ENCODE results near the gene EML4.

- TF ChIP-seq ZNF564 (CRISPR knock-in tag; IDR thresholded peaks at IDR 0.05) = no peak
- TF ChIP-seq ZNF780A (CRISPR knock-in tag; IDR thresholded peaks at IDR 0.05) = no peak
Measured at GRCh38 chr2:42218712-42219111, 49.6 kb downstream of the EML4 start.

Data from HepG2 (cell line).